ENCODE results near the gene NEK10.

NEK10 gene

GRCh38 chr3:27127195-27127594, 242.0 kb downstream of the NEK10 start:
- Histone ChIP-seq H3K27ac (no peak overlapping the region), H3K4me3 (IDR thresholded peaks at IDR 0.05; ENCODE audit: insufficient read depth, low read depth, low read length) (no peak overlapping the region), H3K79me2 (ENCODE audit: insufficient read depth, low read depth) (no peaks in the 10 kb centered on the region), H2AFZ (ENCODE audit: low read depth) (no peak overlapping the region), H3K4me1 (ENCODE audit: low read depth, poor library complexity, severe bottlenecking) (no peaks in the 10 kb centered on the region), H4K20me1 (ENCODE audit: insufficient read depth) (no peaks in the 10 kb centered on the region), H3K4me2 (no peak overlapping the region), H3K36me3 (ENCODE audit: insufficient read depth) (no peaks in the 10 kb centered on the region), H3K9ac (no peak overlapping the region), H3K27me3 (ENCODE audit: insufficient read depth, low read depth) (no peaks in the 10 kb centered on the region)
- no peak for TF ChIP-seq CTCF (conservative IDR thresholded peaks at IDR 0.05; ENCODE audit: low read depth, low read length)

GRCh38 chr3:27125821-27126501, 243.2 kb downstream of the NEK10 start:
- H3K27ac ChIP-seq = no peak overlapping the region
- no peak overlapping the region for H2AFZ ChIP-seq (ENCODE audit: low read depth)
- no peak for TF ChIP-seq CTCF (conservative IDR thresholded peaks at IDR 0.05; ENCODE audit: low read depth, low read length)
- no peaks in the 10 kb centered on the region for H3K4me1 ChIP-seq (ENCODE audit: low read depth, poor library complexity, severe bottlenecking)
- no peak overlapping the region for H3K9ac ChIP-seq
- no peaks in the 10 kb centered on the region for H4K20me1 ChIP-seq (ENCODE audit: insufficient read depth)
- no peaks in the 10 kb centered on the region for H3K36me3 ChIP-seq (ENCODE audit: insufficient read depth)
- no peak overlapping the region for H3K4me2 ChIP-seq
- no peaks in the 10 kb centered on the region for H3K79me2 ChIP-seq (ENCODE audit: insufficient read depth, low read depth)
- no peak overlapping the region for H3K4me3 ChIP-seq (IDR thresholded peaks at IDR 0.05; ENCODE audit: insufficient read depth, low read depth, low read length)
- H3K27me3 ChIP-seq (ENCODE audit: insufficient read depth, low read depth) = no peaks in the 10 kb centered on the region

- no peak overlapping the region for H3K9ac ChIP-seq
- H3K4me2 ChIP-seq = no peak overlapping the region
- no peaks in the 10 kb centered on the region for H3K79me2 ChIP-seq (ENCODE audit: insufficient read depth, low read depth)
- H2AFZ ChIP-seq (ENCODE audit: low read depth) = no peak overlapping the region
- no peak overlapping the region for H3K4me3 ChIP-seq (IDR thresholded peaks at IDR 0.05; ENCODE audit: insufficient read depth, low read depth, low read length)
- no peaks in the 10 kb centered on the region for H3K36me3 ChIP-seq (ENCODE audit: insufficient read depth)
- H3K27me3 ChIP-seq (ENCODE audit: insufficient read depth, low read depth) = no peaks in the 10 kb centered on the region
- TF ChIP-seq CTCF (conservative IDR thresholded peaks at IDR 0.05; ENCODE audit: low read depth, low read length) = no peak
- no peaks in the 10 kb centered on the region for H4K20me1 ChIP-seq (ENCODE audit: insufficient read depth)
- no peaks in the 10 kb centered on the region for H3K4me1 ChIP-seq (ENCODE audit: low read depth, poor library complexity, severe bottlenecking)
- no peak overlapping the region for H3K27ac ChIP-seq
These were observed 249.5 kb downstream of the NEK10 start for GRCh38 chr3:27119639-27120038.

- no peaks in the 10 kb centered on the region for H4K20me1 ChIP-seq (ENCODE audit: insufficient read depth)
- no peak overlapping the region for H3K4me3 ChIP-seq (IDR thresholded peaks at IDR 0.05; ENCODE audit: insufficient read depth, low read depth, low read length)
- H3K36me3 ChIP-seq (ENCODE audit: insufficient read depth) = no peaks in the 10 kb centered on the region
- no peaks in the 10 kb centered on the region for H3K27me3 ChIP-seq (ENCODE audit: insufficient read depth, low read depth)
- H3K9ac ChIP-seq = no peak overlapping the region
- no peak for TF ChIP-seq CTCF (conservative IDR thresholded peaks at IDR 0.05; ENCODE audit: low read depth, low read length)
- H3K4me2 ChIP-seq = no peak overlapping the region
- H3K27ac ChIP-seq = no peak overlapping the region
- H2AFZ ChIP-seq (ENCODE audit: low read depth) = no peak overlapping the region
- H3K79me2 ChIP-seq (ENCODE audit: insufficient read depth, low read depth) = no peaks in the 10 kb centered on the region
- no peaks in the 10 kb centered on the region for H3K4me1 ChIP-seq (ENCODE audit: low read depth, poor library complexity, severe bottlenecking)
These were observed 253.8 kb downstream of the NEK10 start for GRCh38 chr3:27115352-27115751.
